ENCODE data around the gene YPEL2.
"Not testable (repeated sequence)": the region's sequence is repeated elsewhere in the genome, so short reads cannot be mapped to it uniquely, and the experiment has no call there.

The YPEL2 gene, protein sequence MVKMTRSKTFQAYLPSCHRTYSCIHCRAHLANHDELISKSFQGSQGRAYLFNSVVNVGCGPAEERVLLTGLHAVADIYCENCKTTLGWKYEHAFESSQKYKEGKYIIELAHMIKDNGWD

DNA sequence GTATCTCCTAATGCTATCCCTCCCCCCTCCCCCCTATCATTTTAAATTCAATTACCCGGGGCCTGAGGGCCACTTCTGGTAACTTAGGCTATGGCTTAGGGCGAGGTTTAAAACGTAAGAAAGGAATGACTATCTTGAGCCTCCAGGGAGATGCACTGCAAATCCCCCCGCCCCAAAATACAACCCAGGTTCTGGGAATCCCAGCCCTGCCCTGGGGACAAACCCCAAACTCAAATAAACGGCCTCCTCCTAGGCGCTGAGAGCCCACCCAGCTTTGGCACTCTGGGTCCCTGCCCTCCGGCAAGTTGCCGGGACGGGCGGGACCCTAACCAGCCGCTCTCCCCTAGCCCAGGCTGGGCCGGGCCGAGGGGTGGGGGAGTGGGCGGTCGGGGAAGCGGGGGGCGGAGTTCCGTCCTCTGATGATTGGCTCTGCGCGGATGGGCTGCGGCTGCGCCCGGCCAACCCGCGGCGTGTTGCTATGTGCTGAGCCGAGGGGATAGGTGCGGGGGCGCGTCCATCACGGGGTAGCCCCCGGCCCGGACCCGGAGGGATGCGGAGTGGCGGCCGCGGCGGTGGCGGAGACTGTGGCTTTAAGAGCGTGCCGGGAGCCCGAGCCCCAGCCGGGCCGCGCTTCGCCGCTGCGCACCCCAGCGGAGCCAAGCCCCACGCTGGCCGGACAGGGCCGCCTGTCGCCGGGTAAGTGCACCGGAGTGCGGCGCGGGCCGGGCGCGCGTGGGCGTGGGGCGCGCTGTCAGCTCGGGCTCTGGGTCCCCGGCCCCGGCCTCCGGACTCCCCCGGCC lies at the start of gene YPEL2:
TSS of gene YPEL2 (plus strand) at position 527 of the 800 bp plus-strand sequence. CDS start 21,755 bp downstream, outside the sequence.
- peak; percentile 73 to 86 (median 74) for DNase-seq (ENCODE audit: low read depth in 3 of 3)

GRCh38 chr17:59284317-59284716 lies 47.1 kb upstream of the YPEL2 start:
- DNase-seq (ENCODE audit: low read depth in 3 of 3): no peak

GRCh38 chr17:59287452-59287851 lies 44.0 kb upstream of the YPEL2 start:
- DNase-seq (ENCODE audit: low read depth in 3 of 3): no peak

GRCh38 chr17:59287891-59288290 lies 43.6 kb upstream of the YPEL2 start:
- DNase-seq (ENCODE audit: low read depth in 3 of 3): no peak

DNA sequence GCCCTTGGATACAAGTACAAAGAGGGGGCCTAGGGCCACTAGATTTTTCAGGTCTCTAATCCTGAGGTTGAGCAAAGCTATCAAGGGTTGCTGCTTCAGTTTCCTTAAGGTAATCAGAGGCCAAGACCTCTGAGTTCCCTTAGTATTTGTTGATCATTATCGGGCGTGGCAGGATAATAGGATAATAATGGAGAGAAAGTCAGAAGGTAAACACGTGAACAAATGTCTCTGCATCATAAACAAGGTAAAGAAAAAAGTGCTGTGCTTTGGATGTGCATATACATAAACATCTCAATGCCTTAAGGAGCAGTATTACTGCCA lies 41.5 kb upstream of the YPEL2 start:
- DNase-seq (ENCODE audit: low read depth in 3 of 3): no peak

GRCh38 chr17:59290302-59290998 lies 41.0 kb upstream of the YPEL2 start:
- not testable (repeated sequence) for DNase-seq (ENCODE audit: low read depth in 3 of 3)

GRCh38 chr17:59292174-59292523 lies 39.3 kb upstream of the YPEL2 start:
- DNase-seq (ENCODE audit: low read depth in 3 of 3): no peak

GRCh38 chr17:59296190-59296589 lies 35.3 kb upstream of the YPEL2 start:
- no peak for DNase-seq (ENCODE audit: low read depth in 3 of 3)

DNA sequence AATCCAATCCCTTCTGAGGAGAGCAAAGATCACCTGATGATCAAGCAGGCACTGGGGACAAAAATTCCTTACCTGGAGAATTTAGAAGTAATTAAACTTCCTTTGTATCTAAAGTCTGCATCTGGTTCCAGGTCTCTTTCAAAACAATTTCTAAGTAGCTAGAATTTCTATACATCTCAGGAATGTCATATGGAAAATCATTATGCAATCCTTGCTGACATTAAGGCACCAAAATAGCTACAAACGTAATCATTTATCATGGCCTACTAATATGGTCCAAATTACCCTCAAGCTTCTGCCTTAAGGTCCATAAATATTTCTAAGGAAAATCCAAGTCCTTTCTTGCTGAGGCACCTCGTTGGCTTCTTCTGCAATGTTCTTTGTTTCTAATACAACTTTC lies 32.9 kb upstream of the YPEL2 start:
- no peak for DNase-seq (ENCODE audit: low read depth in 3 of 3)

DNA sequence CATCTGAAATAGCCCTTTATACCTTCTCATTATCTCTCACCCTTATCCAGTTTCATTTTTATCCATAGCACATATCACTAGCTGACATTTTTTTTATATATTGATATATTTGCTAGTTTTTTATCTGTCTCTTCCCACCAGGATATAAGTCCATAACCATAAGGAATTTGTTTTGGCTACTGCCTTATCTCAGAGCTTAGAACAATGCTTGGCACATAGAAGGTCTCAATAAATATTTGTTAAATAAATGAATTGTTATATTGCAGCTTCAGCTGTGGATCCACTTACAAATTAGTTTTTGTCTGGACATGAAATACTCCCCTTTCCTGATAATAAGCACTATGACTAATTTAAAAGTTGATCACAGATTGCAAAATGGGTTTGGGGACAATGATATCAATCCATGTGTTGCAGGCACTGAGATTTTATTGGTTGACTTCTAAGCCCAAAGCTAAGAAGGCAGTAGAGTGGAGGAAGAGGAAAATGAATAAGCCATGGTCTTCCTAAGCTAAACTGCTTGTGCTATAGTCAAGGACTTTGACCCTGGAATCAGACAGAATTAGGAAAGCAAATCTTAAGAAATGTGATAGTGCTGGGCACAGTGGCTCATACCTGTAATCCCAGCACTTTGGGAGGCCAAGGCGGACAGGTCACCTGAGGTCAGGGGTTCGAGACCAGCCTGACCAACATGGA lies 31.9 kb upstream of the YPEL2 start:
- DNase-seq (ENCODE audit: low read depth in 3 of 3): no peak

DNA sequence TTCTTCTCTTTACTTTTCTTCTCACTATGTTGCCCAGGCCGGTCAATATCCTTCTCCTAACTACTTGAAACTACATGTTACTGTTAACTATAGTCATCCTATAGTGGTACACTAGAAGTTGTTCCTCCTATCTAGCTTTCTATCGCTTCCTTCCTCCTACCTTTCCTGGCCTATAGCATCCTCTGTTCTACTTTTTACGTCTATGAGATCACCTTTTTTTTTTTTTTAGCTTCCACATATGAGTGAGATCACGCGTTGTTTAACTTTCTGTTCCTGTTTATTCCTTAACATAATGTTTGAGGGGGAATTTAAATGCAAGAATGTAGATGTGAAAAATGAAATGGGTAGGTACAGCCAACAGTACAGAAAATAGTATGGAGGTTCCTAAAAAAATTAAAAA lies 30.5 kb upstream of the YPEL2 start:
- no peak for DNase-seq (ENCODE audit: low read depth in 3 of 3)

DNA sequence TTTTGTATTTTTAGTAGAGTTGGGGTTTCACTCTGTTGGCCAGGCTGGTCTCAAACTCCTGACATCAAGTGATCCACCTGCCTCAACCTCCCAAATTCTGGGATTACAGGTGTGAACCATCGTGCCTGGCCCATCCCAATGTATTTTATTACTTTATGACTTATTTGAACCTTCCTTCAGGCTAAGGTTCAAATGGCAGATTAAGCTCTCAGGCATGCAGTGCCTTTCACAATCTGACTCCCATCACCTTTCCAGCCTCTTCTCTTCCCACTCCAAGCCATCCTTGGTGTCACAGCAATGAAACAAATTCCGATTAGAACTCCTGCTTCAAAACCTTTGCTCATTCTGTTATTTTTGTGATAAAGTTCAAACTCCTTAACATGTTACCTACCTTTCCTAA lies 26.6 kb upstream of the YPEL2 start:
- DNase-seq (ENCODE audit: low read depth in 3 of 3): no peak

- DNase-seq (ENCODE audit: low read depth in 3 of 3): no peak
These were observed 21.1 kb upstream of the YPEL2 start for GRCh38 chr17:59310263-59310920.

- DNase-seq (ENCODE audit: low read depth in 3 of 3): peak in 1 of 3 donors; percentile 10
These were observed 20.4 kb upstream of the YPEL2 start for GRCh38 chr17:59311051-59311468.

DNA sequence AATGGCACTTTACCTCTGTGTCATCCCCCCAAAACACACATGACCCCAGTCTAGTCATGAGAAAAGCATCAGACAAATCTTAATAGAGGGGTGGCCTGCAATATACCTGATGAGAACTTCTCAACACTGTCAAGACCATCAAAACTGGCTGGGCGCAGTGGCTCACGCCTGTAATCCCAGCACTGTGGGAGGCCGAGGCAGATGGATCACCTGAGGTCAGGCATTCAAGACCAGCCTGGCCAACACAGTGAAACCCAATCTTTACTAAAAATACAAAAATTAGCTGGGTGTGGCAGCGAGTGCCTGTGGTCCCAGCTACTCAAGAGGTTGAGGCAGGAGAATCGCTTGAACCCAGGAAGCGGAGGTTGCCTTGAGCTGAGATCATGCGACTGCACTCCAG lies 19.9 kb upstream of the YPEL2 start:
- not testable (repeated sequence) for DNase-seq (ENCODE audit: low read depth in 3 of 3)

DNA sequence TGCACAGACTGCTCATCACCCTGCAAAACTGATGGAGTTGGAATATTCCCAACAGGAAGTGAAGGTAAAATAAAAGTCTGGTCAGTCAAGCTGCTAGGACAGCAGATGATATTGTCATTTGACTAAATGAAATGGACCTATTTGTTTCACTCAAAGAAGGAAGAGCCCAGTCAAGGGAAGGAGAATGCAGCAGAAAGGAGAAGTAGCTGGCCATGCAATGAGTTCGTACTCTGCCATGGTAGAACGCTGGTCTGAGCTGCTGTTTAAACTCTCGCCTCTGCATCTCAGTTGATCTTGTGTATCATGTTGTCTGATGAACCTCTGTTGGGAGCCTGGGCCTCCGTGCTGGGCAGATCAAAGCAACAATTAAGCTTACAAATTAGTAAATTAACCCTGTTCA lies 15.6 kb upstream of the YPEL2 start:
- no peak for DNase-seq (ENCODE audit: low read depth in 3 of 3)

GRCh38 chr17:59327121-59327980 lies 4.1 kb upstream of the YPEL2 start:
- DNase-seq (ENCODE audit: low read depth in 3 of 3): no peak

- DNase-seq (ENCODE audit: low read depth in 3 of 3): no peak
These were observed 3.5 kb upstream of the YPEL2 start for GRCh38 chr17:59327981-59328290.

DNA sequence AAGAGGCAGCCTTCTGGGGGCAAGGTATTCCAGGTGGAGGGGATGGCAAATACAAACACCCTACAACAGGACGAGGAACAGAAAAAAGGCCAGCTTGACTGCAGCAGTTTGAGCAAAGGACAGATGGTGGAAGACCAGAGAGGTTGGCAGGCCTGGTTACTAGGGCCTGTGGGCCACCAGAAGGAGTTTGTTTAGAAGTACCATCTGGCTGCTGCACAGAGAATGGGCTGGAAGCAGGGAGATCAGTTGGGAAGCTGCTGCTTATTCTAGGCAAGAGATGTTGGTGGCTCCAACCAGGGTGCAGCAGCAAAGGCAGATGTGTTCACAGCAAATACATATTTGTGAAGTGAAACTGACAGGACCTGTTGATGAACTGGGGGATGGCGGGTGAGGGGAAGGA lies 2.9 kb upstream of the YPEL2 start:
- DNase-seq (ENCODE audit: low read depth in 3 of 3): no peak

DNA sequence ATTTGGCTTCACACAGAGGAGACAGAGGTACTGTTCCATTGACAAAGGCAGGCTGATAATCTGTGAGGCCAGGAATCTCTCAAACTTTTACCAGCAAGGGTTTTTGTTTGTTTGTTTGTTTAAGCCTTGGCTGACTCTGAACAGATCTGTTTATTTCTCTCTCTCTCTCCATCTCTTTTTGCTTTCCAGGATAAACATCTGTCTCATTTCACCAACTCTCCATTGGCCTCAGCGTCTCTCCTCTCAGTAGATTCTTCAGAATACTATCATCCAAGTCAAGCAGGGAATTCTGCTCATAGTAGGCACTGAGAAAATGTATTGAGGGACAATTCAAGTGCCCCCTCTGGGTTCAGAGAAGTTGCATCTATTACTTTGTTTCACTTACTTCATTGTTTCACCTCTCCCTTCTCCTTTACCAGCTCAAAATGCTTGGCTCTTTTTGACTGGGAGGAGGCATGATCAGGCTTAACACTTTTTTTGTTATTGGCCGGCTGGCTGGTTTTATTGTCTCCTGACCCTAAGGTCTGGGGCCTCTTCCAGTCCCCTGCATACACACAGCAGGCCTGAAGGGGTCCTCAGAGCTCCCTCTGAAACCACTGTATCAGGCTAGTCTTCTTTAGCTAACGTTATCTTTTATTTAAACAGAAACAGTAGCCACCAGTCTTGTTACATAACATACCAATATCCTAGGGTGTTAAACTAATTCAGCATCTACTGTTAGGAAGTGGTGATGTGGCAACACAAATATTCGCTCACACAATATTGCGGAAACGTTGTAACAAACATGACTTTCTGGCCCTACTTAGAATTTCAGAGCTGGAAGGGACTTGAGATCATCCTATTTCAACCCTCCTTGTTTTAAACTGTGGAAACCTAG lies 2.0 kb upstream of the YPEL2 start:
- DNase-seq (ENCODE audit: low read depth in 3 of 3): no peak

Data from stimulated activated CD4-positive, alpha-beta T cell treated with anti-CD3 and anti-CD28 coated beads, TNF-alpha, amount 100 ng/mL, for 48 hours (primary cell).